Measurements from ENCODE around the gene FANCC. TPM values are rescaled to one million over a fixed set of nuclear protein-coding genes. Genes with fewer than 3 reads are reported as not detected.
"Not testable (repeated sequence)": the region's sequence is repeated elsewhere in the genome, so short reads cannot be mapped to it uniquely, and the experiment has no call there.

The FANCC gene
- total RNA-seq, 1 experiment from 2014 or later = 14.0 TPM

GRCh38 chr9:95305770-95306492, 11.6 kb downstream of the FANCC start:
- no peak overlapping the region for H3K4me2 ChIP-seq (ENCODE audit: low read depth, low read length, poor library complexity, severe bottlenecking)
- H3K4me3 ChIP-seq (ENCODE audit: low read length) = no peak overlapping the region
- H2AFZ ChIP-seq (ENCODE audit: low read length) = no peak overlapping the region

GRCh38 chr9:95302479-95302878, 15.0 kb downstream of the FANCC start:
- Histone ChIP-seq H3K36me3 (ENCODE audit: insufficient read depth, low read length) (no peaks in the 10 kb centered on the region), H3K9me3 (ENCODE audit: low read length) (no peaks in the 10 kb centered on the region), H3K9me2 (replicated peaks; ENCODE audit: insufficient read depth, low read length) (no peaks in the 10 kb centered on the region), H3K4me1 (ENCODE audit: low read length) (no peaks in the 10 kb centered on the region), H3K4me3 (ENCODE audit: low read length) (no peak overlapping the region), H3K79me2 (ENCODE audit: low read length) (no peaks in the 10 kb centered on the region), H3K27me3 (ENCODE audit: low read length) (no peaks in the 10 kb centered on the region), H3K4me2 (ENCODE audit: low read depth, low read length, poor library complexity, severe bottlenecking) (no peak overlapping the region), H3K9ac (ENCODE audit: low read length) (no peak overlapping the region), H3K27ac (ENCODE audit: low read length) (no peak overlapping the region), H2AFZ (ENCODE audit: low read length) (no peak overlapping the region), H4K20me1 (ENCODE audit: insufficient read depth, low read depth, low read length) (peaks cover 31% of the 10 kb centered on the region)
- no peak for DNase-seq

More at GRCh38 chr9:95305770-95306492, 11.6 kb downstream of the FANCC start:
- no peak overlapping the region for H3K9ac ChIP-seq (ENCODE audit: low read length)
- no peaks in the 10 kb centered on the region for H3K9me3 ChIP-seq (ENCODE audit: low read length)
- H3K9me2 ChIP-seq (replicated peaks; ENCODE audit: insufficient read depth, low read length) = no peaks in the 10 kb centered on the region
- H3K27ac ChIP-seq (ENCODE audit: low read length) = no peak overlapping the region
- no peak for DNase-seq
- no peaks in the 10 kb centered on the region for H3K36me3 ChIP-seq (ENCODE audit: insufficient read depth, low read length)
- peaks cover 37% of the 10 kb centered on the region for H4K20me1 ChIP-seq (ENCODE audit: insufficient read depth, low read depth, low read length)
- no peaks in the 10 kb centered on the region for H3K79me2 ChIP-seq (ENCODE audit: low read length)
- H3K4me1 ChIP-seq (ENCODE audit: low read length) = no peaks in the 10 kb centered on the region
- H3K27me3 ChIP-seq (ENCODE audit: low read length) = no peaks in the 10 kb centered on the region

- H3K36me3 ChIP-seq (ENCODE audit: insufficient read depth, low read length) = no peaks in the 10 kb centered on the region
- no peak overlapping the region for H2AFZ ChIP-seq (ENCODE audit: low read length)
- no peaks in the 10 kb centered on the region for H3K9me2 ChIP-seq (replicated peaks; ENCODE audit: insufficient read depth, low read length)
- H3K9ac ChIP-seq (ENCODE audit: low read length) = no peak overlapping the region
- H4K20me1 ChIP-seq (ENCODE audit: insufficient read depth, low read depth, low read length) = peaks cover 38% of the 10 kb centered on the region
- no peak for DNase-seq
- no peaks in the 10 kb centered on the region for H3K4me1 ChIP-seq (ENCODE audit: low read length)
- H3K4me3 ChIP-seq (ENCODE audit: low read length) = no peak overlapping the region
- H3K79me2 ChIP-seq (ENCODE audit: low read length) = no peaks in the 10 kb centered on the region
- no peaks in the 10 kb centered on the region for H3K9me3 ChIP-seq (ENCODE audit: low read length)
- H3K27me3 ChIP-seq (ENCODE audit: low read length) = no peaks in the 10 kb centered on the region
- no peak overlapping the region for H3K27ac ChIP-seq (ENCODE audit: low read length)
- no peak overlapping the region for H3K4me2 ChIP-seq (ENCODE audit: low read depth, low read length, poor library complexity, severe bottlenecking)
Observed at GRCh38 chr9:95297760-95298159, 19.7 kb downstream of the FANCC start.

GRCh38 chr9:95297316-95297715, 20.2 kb downstream of the FANCC start:
- H3K27ac ChIP-seq (ENCODE audit: low read length) = no peak overlapping the region
- H4K20me1 ChIP-seq (ENCODE audit: insufficient read depth, low read depth, low read length) = peaks cover 36% of the 10 kb centered on the region
- no peak overlapping the region for H3K4me2 ChIP-seq (ENCODE audit: low read depth, low read length, poor library complexity, severe bottlenecking)
- no peak for DNase-seq
- H3K27me3 ChIP-seq (ENCODE audit: low read length) = no peaks in the 10 kb centered on the region
- no peak overlapping the region for H3K4me3 ChIP-seq (ENCODE audit: low read length)
- no peaks in the 10 kb centered on the region for H3K36me3 ChIP-seq (ENCODE audit: insufficient read depth, low read length)
- H3K79me2 ChIP-seq (ENCODE audit: low read length) = no peaks in the 10 kb centered on the region
- H3K9me3 ChIP-seq (ENCODE audit: low read length) = no peaks in the 10 kb centered on the region
- H3K9ac ChIP-seq (ENCODE audit: low read length) = no peak overlapping the region
- H3K9me2 ChIP-seq (replicated peaks; ENCODE audit: insufficient read depth, low read length) = no peaks in the 10 kb centered on the region
- no peak overlapping the region for H2AFZ ChIP-seq (ENCODE audit: low read length)
- no peaks in the 10 kb centered on the region for H3K4me1 ChIP-seq (ENCODE audit: low read length)

- Histone ChIP-seq H3K27ac (ENCODE audit: low read length) (no peak overlapping the region), H3K4me3 (ENCODE audit: low read length) (no peak overlapping the region), H3K9me2 (replicated peaks; ENCODE audit: insufficient read depth, low read length) (no peaks in the 10 kb centered on the region), H3K4me1 (ENCODE audit: low read length) (no peaks in the 10 kb centered on the region), H3K79me2 (ENCODE audit: low read length) (no peaks in the 10 kb centered on the region), H2AFZ (ENCODE audit: low read length) (no peak overlapping the region), H3K9me3 (ENCODE audit: low read length) (no peaks in the 10 kb centered on the region), H3K4me2 (ENCODE audit: low read depth, low read length, poor library complexity, severe bottlenecking) (no peak overlapping the region), H3K27me3 (ENCODE audit: low read length) (no peaks in the 10 kb centered on the region), H4K20me1 (ENCODE audit: insufficient read depth, low read depth, low read length) (peaks cover 36% of the 10 kb centered on the region), H3K36me3 (ENCODE audit: insufficient read depth, low read length) (no peaks in the 10 kb centered on the region), H3K9ac (ENCODE audit: low read length) (no peak overlapping the region)
- no peak for DNase-seq
Observed at GRCh38 chr9:95296761-95297160, 20.7 kb downstream of the FANCC start.

GRCh38 chr9:95293296-95293695, 24.2 kb downstream of the FANCC start:
- not testable (repeated sequence) for DNase-seq; H3K4me2 ChIP-seq (ENCODE audit: low read depth, low read length, poor library complexity, severe bottlenecking); H3K4me3 ChIP-seq (ENCODE audit: low read length); H3K27me3 ChIP-seq (ENCODE audit: low read length); H3K4me1 ChIP-seq (ENCODE audit: low read length); H3K27ac ChIP-seq (ENCODE audit: low read length); H3K9me3 ChIP-seq (ENCODE audit: low read length); H3K79me2 ChIP-seq (ENCODE audit: low read length); H3K9ac ChIP-seq (ENCODE audit: low read length); H3K36me3 ChIP-seq (ENCODE audit: insufficient read depth, low read length); H3K9me2 ChIP-seq (replicated peaks; ENCODE audit: insufficient read depth, low read length); H2AFZ ChIP-seq (ENCODE audit: low read length)
- H4K20me1 ChIP-seq (ENCODE audit: insufficient read depth, low read depth, low read length) = peaks cover 41% of the 10 kb centered on the region

- H3K4me1 ChIP-seq (ENCODE audit: low read length) = peaks cover 6% of the 10 kb centered on the region
Observed at GRCh38 chr9:95292226-95292625, 25.3 kb downstream of the FANCC start.

GRCh38 chr9:95286151-95286550, 31.4 kb downstream of the FANCC start:
- Histone ChIP-seq H3K9me3 (ENCODE audit: low read length) (peaks cover 5% of the 10 kb centered on the region), H3K4me1 (ENCODE audit: low read length) (peaks cover 6% of the 10 kb centered on the region), H3K9me2 (replicated peaks; ENCODE audit: insufficient read depth, low read length) (no peaks in the 10 kb centered on the region), H3K79me2 (ENCODE audit: low read length) (0 out of 2 replicates have a peak, but pooled peaks cover 3% of the 10 kb centered on the region), H4K20me1 (ENCODE audit: insufficient read depth, low read depth, low read length) (peaks cover 25% of the 10 kb centered on the region), H3K27ac (ENCODE audit: low read length) (no peak overlapping the region), H3K27me3 (ENCODE audit: low read length) (no peaks in the 10 kb centered on the region), H2AFZ (ENCODE audit: low read length) (no peak overlapping the region), H3K36me3 (ENCODE audit: insufficient read depth, low read length) (peaks cover 4% of the 10 kb centered on the region), H3K9ac (ENCODE audit: low read length) (no peak overlapping the region), H3K4me3 (ENCODE audit: low read length) (no peak overlapping the region), H3K4me2 (ENCODE audit: low read depth, low read length, poor library complexity, severe bottlenecking) (no peak overlapping the region)
- DNase-seq = no peak

More at GRCh38 chr9:95292226-95292625, 25.3 kb downstream of the FANCC start:
- Histone ChIP-seq H3K27ac (ENCODE audit: low read length) (no peak overlapping the region), H2AFZ (ENCODE audit: low read length) (no peak overlapping the region), H3K79me2 (ENCODE audit: low read length) (0 out of 2 replicates have a peak, but pooled peaks cover 3% of the 10 kb centered on the region), H3K9me3 (ENCODE audit: low read length) (no peaks in the 10 kb centered on the region), H3K27me3 (ENCODE audit: low read length) (no peaks in the 10 kb centered on the region), H3K9me2 (replicated peaks; ENCODE audit: insufficient read depth, low read length) (no peaks in the 10 kb centered on the region), H4K20me1 (ENCODE audit: insufficient read depth, low read depth, low read length) (peaks cover 46% of the 10 kb centered on the region), H3K4me3 (ENCODE audit: low read length) (no peak overlapping the region), H3K4me2 (ENCODE audit: low read depth, low read length, poor library complexity, severe bottlenecking) (no peak overlapping the region), H3K9ac (ENCODE audit: low read length) (no peak overlapping the region), H3K36me3 (ENCODE audit: insufficient read depth, low read length) (no peaks in the 10 kb centered on the region)
- no peak for DNase-seq

All from Karpas-422 (cell line).